ENCODE data around the gene EREG. TPM values are rescaled to one million over a fixed set of nuclear protein-coding genes. Genes with fewer than 3 reads are reported as not detected.

EREG gene
- total RNA-seq, 4 donors from 2014 or later = 8.0 to 122 (median 11.9) TPM

GRCh38 chr4:74374561-74375327 lies 9.8 kb downstream of the EREG start:
- peaks cover 0 to 28% (median 4%) of the 10 kb centered on the region in 3 donors for H3K4me1 ChIP-seq
- H3K4me3 ChIP-seq = no peak overlapping the region
- peak overlapping the region; percentile 30 to 77 (median 72) for H3K27ac ChIP-seq
- no peaks in the 10 kb centered on the region for H3K27me3 ChIP-seq
- no peak for DNase-seq
- TF ChIP-seq CTCF (IDR thresholded peaks at IDR 0.05) = no peak
- TF ChIP-seq POLR2A (IDR thresholded peaks at IDR 0.05) = no peak
- H3K36me3 ChIP-seq = no peaks in the 10 kb centered on the region
- no peaks in the 10 kb centered on the region for H3K9me3 ChIP-seq
- 20 to 42% methylated on average over 10 of the region's 10 CpGs for WGBS, 2 donors
- intact Hi-C loops (cut with DNase I) = loop anchor here (5.0 to 10.0 kb wide), 3 partner anchors 70 to 298 kb away; partner anchors contain the start of gene AREG

DNA sequence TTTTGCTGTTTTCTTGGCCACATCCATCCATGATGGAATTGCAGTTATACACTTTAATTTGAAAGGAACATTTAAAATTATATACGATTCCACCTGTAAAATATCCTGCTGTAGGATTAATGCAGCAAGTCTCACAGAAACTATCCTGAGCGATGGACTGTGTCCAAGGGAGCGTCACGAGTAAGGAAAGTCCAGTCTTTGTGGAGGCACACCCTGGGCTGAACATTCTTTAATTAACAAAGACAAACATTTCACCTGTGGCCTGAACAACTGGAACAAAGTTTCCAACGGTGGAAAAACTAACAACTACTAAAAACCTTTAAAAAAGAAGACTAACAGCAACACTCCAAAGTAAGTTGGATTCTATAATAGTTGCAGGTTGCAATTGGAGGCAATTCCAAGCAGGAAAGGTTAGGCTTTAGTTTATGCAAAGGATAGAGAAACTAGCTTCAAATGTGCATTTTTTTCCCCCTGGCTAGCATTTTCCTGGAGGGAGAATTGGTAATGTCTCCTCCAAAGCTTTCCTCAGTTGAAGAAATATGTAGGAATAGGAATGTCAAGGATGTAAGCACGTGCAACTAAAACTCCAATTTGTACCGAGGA lies 11.0 kb downstream of the EREG start:
- Histone ChIP-seq H3K36me3 (no peaks in the 10 kb centered on the region), H3K4me3 (no peak overlapping the region), H3K27ac (peak overlapping the region; percentile 54 to 77 (median 72)), H3K4me1 (peaks cover 0 to 28% (median 4%) of the 10 kb centered on the region in 3 donors), H3K27me3 (no peaks in the 10 kb centered on the region), H3K9me3 (no peaks in the 10 kb centered on the region)
- intact Hi-C loops (cut with DNase I) = loop anchor here (10.0 kb wide), 2 partner anchors 69 to 159 kb away; partner anchors contain the start of gene AREG
- TF ChIP-seq POLR2A (IDR thresholded peaks at IDR 0.05) (no peak), CTCF (IDR thresholded peaks at IDR 0.05) (no peak)
- 41 to 49% methylated on average over 7 of the region's 7 CpGs for WGBS, 2 donors
- DNase-seq = no peak

DNA sequence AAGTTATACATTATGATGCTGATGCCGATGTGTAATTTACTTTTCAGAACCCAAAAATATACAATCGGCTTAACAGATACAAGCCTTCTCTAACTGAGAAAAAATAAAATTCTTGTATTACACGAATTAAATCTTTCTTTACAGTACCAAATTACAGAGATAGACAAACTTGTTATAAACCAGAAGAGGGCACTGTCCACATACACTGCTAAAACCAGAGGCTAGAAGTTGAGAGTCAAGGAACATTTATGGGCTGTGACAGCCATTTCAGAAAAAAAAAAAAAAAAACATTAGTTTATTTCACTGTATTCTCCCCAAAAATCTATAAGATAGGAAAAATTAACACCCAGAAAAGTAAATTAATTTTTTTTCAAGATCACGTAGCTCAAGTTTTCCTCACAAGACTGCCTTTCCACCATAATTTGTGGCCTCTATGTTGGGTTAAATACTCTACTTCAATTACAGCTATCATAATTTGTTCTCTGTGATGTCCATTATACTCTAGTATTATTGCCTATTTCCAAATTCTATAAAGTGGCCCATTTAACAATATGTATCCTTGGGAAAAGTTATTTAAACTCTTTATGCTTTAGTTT lies 12.0 kb downstream of the EREG start:
- intact Hi-C loops (cut with DNase I) = loop anchor here (10.0 kb wide), 2 partner anchors 68 to 158 kb away; partner anchors contain the start of gene AREG
- 39 to 51% methylated on average over 4 of the region's 4 CpGs for WGBS, 2 donors
- Histone ChIP-seq H3K4me1 (peaks cover 0 to 28% (median 4%) of the 10 kb centered on the region in 3 donors), H3K27ac (peak overlapping the region in 3 of 4 donors; percentile 69 to 77 (median 75)), H3K4me3 (no peak overlapping the region), H3K36me3 (no peaks in the 10 kb centered on the region), H3K27me3 (no peaks in the 10 kb centered on the region), H3K9me3 (no peaks in the 10 kb centered on the region)
- DNase-seq = no peak
- TF ChIP-seq POLR2A (IDR thresholded peaks at IDR 0.05) (no peak), CTCF (IDR thresholded peaks at IDR 0.05) (peak in 5 of 6 experiments; percentile 55 to 80 (median 67))

DNA sequence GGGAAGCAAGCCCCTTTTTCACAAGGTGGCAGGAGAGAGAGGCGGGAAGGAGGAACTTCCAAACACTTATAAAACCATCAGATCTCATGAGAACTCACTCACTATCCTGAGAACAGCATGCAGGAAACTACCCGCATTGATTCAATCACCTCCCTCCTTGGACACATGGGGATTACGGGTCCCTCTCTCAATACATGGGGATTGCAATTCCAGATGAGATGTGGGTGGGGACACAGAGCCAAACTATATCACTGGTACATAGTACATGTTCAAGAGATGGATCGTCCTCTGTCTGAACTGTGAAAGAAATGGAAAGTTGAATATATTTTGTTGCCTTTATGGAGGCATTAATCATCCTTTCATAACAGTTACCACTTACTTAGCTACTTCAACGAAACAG lies 12.8 kb downstream of the EREG start:
- Histone ChIP-seq H3K4me1 (peaks cover 0 to 28% (median 4%) of the 10 kb centered on the region in 3 donors), H3K9me3 (no peaks in the 10 kb centered on the region), H3K36me3 (no peaks in the 10 kb centered on the region), H3K27ac (no peak overlapping the region), H3K27me3 (no peaks in the 10 kb centered on the region), H3K4me3 (no peak overlapping the region)
- TF ChIP-seq CTCF (IDR thresholded peaks at IDR 0.05) (no peak), POLR2A (IDR thresholded peaks at IDR 0.05) (no peak)
- WGBS, 2 donors = 59 to 68% methylated on average over 5 of the region's 5 CpGs
- DNase-seq = no peak
- intact Hi-C loops (cut with DNase I) = loop anchor here (10.0 kb wide), 2 partner anchors 67 to 157 kb away; partner anchors contain the start of gene AREG

Data from esophagus squamous epithelium (tissue), 5 donors.